ENCODE results near the gene SLC51B.
A peak's percentile ranks its signal among the peaks of the same experiment; 100 is the strongest.
"Not testable (repeated sequence)": the region's sequence is repeated elsewhere in the genome, so short reads cannot be mapped to it uniquely, and the experiment has no call there.

Gene SLC51B

DNA sequence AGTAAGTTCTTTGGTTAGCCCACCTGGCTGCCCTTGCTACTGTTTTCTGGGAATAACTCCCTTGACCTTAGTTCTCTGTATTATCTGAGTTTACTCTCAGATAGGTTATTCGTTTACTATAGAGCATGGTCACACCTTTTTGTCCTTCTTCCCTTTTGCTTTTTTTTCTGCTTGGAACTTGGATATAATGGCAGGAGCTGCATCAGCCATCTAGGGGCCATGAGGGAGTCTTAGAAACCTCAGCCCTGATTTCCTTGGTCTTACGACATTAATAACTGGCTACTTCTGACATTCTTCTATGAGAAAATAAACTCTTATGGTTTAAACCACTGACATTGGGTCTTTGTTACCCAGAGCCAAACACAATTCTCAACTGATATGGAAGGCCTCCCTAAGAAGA is 3.4 kb upstream of the SLC51B start:
- DNase-seq (ENCODE audit: low read depth in 2 of 2), result no peak

DNA sequence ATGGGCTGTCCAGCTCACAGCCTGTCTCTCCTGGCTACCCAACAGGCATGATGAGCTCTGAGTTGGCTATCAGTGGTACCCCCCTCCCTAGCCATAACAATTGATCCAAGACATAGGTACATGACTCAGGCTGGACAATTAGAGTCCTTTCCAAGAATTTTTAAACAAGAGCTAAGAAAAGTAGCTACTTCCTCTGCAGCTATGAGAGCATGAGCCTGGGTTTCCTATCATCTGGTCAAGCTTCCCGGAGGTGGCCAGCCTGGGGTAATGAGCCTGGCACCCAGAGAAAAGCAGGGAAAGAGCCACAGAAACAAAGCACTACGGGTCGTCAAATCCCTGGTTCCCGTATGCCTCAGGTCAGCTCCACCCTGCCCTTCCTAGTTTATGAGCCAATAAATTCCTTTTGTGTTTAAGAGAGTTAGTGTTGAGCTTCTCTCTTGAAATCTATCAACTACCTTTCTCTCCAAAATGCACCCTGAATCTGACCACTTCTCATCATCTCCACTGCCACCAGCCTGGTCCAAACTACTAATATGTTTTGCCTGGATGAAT is 2.3 kb upstream of the SLC51B start:
- DNase-seq (ENCODE audit: low read depth in 2 of 2), result no peak

DNA sequence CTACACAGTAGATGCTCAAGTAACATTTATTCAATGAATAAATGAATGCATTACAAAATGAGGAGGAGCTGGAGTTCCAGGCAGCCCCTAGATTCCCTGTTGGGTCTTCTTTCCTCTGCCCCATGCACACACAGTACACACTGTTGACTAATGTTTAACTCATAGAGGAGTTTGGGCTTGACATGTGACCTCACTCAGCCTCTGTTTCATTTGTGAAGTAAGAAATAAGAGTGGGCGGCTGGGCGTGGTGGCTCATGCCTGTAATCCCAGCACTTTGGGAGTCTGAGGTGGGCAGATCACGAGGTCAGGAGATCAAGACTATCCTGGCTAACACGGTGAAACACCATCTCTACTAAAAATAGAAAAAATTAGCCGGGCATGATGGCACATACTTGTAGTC is 969 bp upstream of the SLC51B start:
- DNase-seq (ENCODE audit: low read depth in 2 of 2), result not testable (repeated sequence)

DNA sequence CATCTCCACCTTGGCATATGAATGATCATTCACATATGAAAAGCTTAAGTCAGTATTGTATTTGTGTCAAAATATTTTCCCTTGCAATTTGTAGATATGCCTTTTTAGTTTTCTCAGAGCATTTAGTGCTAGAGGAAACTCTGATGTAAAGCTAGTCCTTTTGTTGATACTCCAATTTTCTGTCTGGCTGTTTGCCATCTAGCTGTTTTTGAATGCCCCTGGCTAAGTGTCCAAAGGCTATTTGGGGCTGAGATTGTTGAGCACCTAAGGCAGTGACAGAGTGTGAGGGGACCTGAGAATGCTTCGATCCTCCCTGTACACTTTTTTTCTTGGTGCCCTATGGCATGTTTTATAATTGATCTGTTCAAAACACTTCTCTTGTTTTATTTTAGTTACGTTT is 3.1 kb downstream of the SLC51B start:
- DNase-seq (ENCODE audit: low read depth in 2 of 2), result no peak

- DNase-seq (ENCODE audit: low read depth in 2 of 2), result peak; percentile 85 to 88
Observed at GRCh38 chr15:65049418-65049840, 4.2 kb downstream of the SLC51B start.

DNA sequence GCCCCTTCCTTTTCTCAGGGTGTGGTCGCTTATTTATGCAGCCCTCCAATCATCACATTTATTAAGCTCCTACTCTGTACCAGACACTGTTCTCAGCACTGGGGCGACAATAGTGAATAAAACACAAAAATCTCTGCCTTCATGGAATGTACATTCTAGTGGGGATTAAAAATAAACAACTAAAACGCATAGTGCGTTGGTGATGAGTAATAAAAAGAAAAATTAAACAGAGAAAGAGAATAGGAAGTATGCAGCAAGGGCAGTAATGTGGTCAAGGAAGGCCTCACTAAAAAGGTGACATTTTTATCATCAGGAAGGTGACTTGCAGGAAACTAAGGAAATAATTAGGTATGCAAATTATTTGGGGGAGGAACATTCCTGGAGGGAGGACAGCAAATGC is 5.1 kb downstream of the SLC51B start:
- DNase-seq (ENCODE audit: low read depth in 2 of 2), result no peak

- no peak for DNase-seq (ENCODE audit: low read depth in 2 of 2)
Observed at GRCh38 chr15:65051266-65051665, 6.1 kb downstream of the SLC51B start.

DNA sequence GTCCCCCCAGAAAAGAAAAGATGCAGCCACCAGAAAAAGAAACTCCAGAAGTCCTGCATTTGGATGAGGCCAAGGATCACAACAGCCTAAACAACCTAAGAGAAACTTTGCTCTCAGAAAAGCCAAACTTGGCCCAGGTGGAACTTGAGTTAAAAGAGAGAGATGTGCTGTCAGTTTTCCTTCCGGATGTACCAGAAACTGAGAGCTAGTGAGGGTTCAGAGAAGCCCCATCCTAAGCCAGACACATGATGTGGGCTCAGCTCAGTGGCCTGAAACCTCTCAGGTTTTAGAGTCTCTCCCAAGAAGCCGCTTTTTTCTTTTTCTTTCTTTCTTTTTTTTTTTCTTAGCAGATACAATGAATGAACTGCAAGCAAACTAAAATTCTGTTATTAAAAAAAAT is 7.8 kb downstream of the SLC51B start:
- no peak for DNase-seq (ENCODE audit: low read depth in 2 of 2)

DNA sequence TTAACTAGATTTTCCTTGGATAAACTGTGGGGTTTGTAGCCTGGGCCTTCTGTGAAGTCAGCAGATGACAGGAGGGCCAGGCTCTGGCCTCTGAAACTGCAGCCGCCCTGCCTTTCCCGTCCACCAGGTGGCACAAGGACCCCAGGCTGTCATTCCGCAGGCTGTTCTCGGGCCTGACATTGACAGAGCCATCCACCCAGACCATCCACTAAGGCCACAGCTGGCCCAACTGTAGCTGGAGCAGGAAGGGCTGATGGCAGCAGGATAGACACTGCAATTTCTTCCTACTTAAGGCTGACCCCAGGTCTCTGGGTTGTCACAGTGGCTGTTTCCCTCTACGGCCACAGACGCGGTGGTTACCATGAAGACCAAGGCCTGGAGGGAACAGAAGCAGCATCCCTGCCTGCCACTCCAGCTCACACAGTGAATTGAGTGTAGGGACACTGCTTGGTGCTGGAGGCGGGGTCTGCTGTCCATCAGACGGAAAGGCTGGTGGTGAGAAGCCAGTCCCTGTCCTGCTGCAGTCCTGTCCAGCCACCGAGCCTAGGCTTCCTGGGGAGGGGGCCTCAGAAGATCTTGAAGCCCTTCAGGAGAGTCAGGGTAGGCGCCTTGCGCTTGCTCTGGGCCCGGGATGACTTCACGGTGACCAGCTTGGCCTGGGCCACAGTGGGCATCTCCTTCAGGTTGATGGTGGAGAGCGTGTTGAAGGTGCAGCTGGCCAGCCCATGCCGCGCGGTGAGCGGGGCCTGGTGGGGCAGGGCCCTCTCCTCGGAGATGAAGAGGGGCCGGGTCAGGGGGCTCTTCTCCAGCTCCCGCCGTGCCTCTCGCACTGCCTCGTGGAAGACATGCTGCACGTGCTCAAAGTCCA is 9.4 kb downstream of the SLC51B start:
- no peak for DNase-seq (ENCODE audit: low read depth in 2 of 2)

DNA sequence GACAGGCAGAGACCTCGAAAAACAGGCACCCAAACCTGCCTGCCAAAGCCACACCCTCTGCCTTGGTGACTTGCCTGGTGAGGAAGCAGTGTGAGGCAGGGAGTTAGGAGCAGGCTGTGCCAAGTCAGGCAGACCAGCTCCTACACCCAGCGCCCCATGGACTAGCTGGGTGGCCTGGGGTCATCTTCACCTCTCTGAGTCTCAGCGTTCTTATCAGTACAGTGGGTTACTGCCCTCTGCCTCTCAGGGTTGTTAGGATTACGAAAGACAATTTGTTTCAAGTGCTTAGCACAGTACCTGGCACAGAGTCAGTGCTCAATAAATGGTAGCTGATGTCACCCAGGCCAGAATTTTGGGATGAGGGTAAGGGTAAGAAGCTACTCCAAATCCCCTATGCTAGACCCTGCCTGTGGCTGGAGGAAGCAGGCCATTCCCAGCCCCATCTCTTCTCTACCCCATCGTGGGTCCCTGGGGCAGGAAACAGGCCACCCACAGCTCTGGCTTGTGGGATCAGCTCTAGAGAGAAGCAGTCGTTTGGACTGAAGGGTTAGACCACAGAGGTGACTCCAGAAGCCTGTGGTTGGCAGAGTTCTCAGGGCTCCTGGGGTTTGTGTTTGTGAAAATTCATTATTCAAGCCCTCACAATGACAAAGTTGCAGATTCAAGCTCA is 10.1 kb downstream of the SLC51B start:
- no peak for DNase-seq (ENCODE audit: low read depth in 2 of 2)

- DNase-seq (ENCODE audit: low read depth in 2 of 2), result no peak
Observed at GRCh38 chr15:65056106-65056505, 10.9 kb downstream of the SLC51B start.

DNA sequence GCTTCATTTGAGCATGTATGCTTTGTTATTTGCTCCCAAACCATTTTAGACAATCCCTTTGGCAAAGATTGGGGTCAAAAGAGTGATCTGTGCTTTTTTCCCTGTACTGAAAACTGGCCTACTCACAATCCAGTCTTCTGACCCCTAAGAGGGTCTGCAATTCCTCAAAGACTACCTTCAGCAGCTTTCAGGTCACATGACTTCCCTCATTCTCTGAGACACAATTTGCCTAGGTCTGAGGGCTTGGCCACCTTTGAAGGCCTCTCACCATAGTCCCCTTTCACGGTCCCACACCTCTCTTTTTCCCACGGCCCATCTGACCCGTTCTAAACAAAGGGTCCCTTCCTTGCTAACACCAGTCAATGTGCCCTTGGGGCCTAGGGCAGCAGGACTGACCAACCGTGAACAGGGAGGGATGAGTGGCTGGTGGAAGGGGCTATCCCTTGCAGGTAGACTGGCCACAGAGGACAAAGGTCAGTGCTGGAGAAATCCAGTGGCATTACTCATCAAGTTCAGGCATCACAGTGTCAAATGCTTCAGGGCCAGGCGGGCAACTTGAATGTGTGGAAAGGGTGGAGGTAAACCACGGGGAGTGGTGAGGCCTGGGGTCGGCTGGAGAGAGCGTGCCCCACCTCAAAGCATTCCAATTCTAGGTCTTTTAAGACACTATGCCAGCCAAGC is 11.8 kb downstream of the SLC51B start:
- DNase-seq (ENCODE audit: low read depth in 2 of 2), result no peak

GRCh38 chr15:65057549-65057940 is 12.4 kb downstream of the SLC51B start:
- no peak for DNase-seq (ENCODE audit: low read depth in 2 of 2)

DNA sequence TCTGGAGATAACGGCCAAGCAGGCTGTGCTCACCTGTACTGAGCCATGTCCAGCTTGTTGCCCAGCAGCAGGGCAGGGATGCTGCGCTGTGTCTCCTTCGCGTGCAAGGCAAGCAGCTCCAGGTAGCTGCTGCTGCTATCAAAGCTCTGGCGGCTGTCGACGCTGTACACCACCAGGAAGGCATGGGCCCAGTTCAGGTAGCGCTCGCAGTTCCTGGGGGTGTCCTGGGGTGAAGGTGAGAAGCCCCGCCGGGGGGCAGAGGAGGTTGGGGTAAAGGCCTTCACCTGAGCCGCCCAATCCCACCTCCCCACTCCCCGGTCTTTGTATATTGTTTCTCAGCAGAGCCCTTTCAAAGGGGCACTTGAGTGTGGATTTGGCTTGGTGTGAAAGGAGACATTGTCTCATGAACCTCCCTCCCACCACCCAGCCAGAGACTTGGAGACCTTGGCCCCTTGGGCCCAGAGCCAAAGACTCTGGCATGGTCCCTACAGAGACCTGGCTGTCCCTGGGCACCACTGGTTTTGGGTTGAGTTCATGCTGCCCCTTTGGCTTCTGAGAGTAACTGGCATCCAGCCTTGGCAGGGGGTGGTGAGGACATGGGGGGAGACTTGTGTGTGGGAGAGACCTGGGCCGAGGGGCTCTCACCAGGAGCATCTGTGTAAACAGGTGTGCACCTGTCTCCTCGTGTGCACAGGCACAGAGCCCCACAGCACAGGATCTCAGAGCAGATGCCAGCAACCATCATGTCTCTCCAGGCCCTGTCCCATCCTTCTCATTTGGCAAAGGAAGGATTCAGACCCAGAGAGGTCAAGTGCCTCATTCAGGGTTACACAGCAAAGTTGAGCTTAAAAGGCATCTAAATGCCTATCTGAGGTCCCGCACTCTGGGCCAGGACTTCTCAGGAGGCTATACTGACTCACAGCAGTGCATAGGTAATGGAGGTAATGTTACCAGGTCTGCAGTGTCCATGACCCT is 13.5 kb downstream of the SLC51B start:
- DNase-seq (ENCODE audit: low read depth in 2 of 2), result no peak

GRCh38 chr15:65059369-65059750 is 14.2 kb downstream of the SLC51B start:
- DNase-seq (ENCODE audit: low read depth in 2 of 2), result no peak

DNA sequence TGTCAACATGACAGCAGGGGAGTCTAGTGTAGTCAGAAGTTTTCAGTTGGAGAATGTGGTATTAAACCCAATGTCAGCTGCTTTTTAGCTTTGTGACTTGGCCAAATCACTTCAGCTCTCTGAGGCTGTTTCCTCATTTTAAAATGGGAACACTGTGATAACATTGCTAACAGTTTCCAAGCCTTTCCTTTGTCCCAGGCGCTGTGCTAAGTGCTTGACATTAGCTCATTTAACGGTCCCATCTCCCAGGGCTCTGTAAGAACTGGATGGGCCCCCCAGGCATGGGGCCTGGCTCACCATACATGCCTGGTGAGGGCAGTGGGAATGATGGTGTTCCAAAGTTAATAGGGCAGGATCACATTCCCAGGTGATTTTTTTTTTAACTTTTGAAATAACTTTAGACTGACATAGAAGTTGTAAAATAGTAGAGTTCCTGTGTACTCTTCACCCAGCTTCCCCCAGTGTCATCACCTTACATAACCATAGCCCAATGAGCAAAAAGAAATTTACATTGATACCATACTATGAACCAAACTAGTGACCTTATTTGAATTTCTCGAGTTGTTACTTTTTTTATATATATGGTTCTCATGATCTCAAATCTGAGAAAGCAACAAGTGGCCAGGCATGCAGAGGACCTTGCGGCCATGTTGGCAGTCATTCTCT is 14.9 kb downstream of the SLC51B start:
- DNase-seq (ENCODE audit: low read depth in 2 of 2), result no peak

GRCh38 chr15:65060641-65061397 is 15.6 kb downstream of the SLC51B start:
- no peak for DNase-seq (ENCODE audit: low read depth in 2 of 2)

GRCh38 chr15:65062061-65062460 is 16.9 kb downstream of the SLC51B start:
- no peak for DNase-seq (ENCODE audit: low read depth in 2 of 2)

DNA sequence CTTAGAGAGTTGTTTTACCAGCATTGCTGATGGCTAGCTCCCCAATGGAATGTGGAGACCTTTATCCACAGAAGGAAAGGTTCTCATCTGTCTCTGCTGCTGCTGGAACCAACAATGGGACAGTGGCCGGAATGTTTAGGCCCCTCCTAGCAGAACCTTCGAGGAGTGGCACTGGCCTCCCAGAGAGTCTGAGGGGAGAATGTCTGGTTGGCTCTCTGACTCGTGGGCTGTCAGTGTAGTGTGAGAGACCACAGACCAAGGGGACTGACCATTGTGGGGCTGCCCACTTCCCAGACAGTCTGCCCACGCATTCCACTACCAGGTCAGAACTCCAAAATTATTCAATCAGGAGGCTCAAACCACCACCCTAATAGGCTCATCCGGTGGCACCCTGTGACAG is 17.5 kb downstream of the SLC51B start:
- no peak for DNase-seq (ENCODE audit: low read depth in 2 of 2)

Measured in fibroblast of skin of left quadriceps (primary cell).